Measurements from ENCODE around the gene TUBB. TPM values are rescaled to one million over a fixed set of nuclear protein-coding genes. Genes with fewer than 3 reads are reported as not detected.

Gene TUBB
- total and polyA plus RNA-seq, 9 of the 15 experiments (the other 6 are each of a cell fraction or from before 2014, with no cell fraction given) = 971 to 2,870 (median 1,478) TPM

DNA sequence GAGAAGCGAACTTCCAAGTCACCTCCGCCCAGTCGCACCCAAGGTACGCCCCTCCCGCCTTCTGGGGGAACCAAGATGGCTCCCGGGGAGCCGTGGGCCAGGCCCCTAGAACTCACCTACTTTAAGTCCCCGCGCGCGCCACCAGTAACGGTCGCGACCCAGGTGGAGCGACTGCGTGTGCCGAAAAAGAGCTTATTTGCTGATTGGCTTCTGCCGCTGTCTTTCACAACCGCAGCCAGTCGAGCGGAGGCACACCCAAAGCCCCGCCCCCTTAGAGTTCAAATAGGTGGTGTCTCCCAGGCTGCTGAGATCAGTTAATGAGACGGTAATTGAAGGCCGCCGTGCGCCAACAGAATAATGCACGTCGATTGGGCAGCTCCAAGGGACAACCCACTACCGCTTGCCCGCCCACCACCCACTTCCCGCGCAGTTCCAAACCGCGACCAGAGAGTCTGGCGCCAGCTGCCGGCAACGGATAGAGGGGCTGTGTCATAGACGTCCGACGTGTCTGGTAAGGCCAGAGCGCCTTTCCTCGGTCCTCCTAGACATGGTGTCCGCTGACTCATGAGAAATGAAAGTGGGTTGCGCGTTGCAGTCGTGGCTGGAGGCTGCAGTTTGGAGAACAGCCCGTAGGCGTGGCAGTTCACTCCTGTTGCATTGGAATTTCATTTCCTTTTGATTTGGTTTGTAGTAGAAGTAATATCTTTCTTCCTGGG is 2.9 kb upstream of the TUBB start, which contains the start of gene MDC1 (continued):
- TF ChIP-seq, protein P1, sequence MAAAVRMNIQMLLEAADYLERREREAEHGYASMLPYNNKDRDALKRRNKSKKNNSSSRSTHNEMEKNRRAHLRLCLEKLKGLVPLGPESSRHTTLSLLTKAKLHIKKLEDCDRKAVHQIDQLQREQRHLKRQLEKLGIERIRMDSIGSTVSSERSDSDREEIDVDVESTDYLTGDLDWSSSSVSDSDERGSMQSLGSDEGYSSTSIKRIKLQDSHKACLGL (CRISPR knock-in tag; IDR thresholded peaks at IDR 0.05; ENCODE audit: borderline replicate concordance, poor library complexity, severe bottlenecking) = peak; percentile 37
- TF ChIP-seq RUNX1 (IDR thresholded peaks at IDR 0.05; ENCODE audit: low read depth) (no peak; the same call in 1 of the 2 replicates), SLC30A9 (CRISPR knock-in tag; IDR thresholded peaks at IDR 0.05) (no peak), EWSR1 (IDR thresholded peaks at IDR 0.05; ENCODE audit: borderline replicate concordance, low read depth, partially characterized antibody) (no peak), CXXC5 (CRISPR knock-in tag; IDR thresholded peaks at IDR 0.05) (peak; percentile 98), HOXB6 (CRISPR knock-in tag; IDR thresholded peaks at IDR 0.05; ENCODE audit: borderline replicate concordance) (no peak), IRF2 (CRISPR knock-in tag; IDR thresholded peaks at IDR 0.05) (no peak), HNRNPH1 (optimal IDR thresholded peaks at IDR 0.05; ENCODE audit: low read depth, low read length) (no peak), KLF13 (tag; IDR thresholded peaks at IDR 0.05; ENCODE audit: borderline replicate concordance, low read depth) (peak; percentile 58; the same call in 1 of the 2 replicates), CHCHD3 (CRISPR knock-in tag; IDR thresholded peaks at IDR 0.05) (peak; percentile 87; the same call in 1 of the 2 replicates), EGR1 (conservative IDR thresholded peaks at IDR 0.05) (peak; percentile 94), ZNF224 (CRISPR knock-in tag; IDR thresholded peaks at IDR 0.05) (no peak), ZNF589 (CRISPR knock-in tag; IDR thresholded peaks at IDR 0.05; ENCODE audit: low read depth) (no peak), RBM34 (IDR thresholded peaks at IDR 0.05; ENCODE audit: borderline replicate concordance, insufficient read depth, low read length) (no peak), ZNF707 (CRISPR knock-in tag; conservative IDR thresholded peaks at IDR 0.05) (no peak; the same call in 1 of the 2 replicates), PPARD (CRISPR knock-in tag; IDR thresholded peaks at IDR 0.05) (no peak), ZFP1 (CRISPR knock-in tag; IDR thresholded peaks at IDR 0.05) (no peak), ZNF253 (CRISPR knock-in tag; conservative IDR thresholded peaks at IDR 0.05) (no peak)
- TF ChIP-seq, protein P2, sequence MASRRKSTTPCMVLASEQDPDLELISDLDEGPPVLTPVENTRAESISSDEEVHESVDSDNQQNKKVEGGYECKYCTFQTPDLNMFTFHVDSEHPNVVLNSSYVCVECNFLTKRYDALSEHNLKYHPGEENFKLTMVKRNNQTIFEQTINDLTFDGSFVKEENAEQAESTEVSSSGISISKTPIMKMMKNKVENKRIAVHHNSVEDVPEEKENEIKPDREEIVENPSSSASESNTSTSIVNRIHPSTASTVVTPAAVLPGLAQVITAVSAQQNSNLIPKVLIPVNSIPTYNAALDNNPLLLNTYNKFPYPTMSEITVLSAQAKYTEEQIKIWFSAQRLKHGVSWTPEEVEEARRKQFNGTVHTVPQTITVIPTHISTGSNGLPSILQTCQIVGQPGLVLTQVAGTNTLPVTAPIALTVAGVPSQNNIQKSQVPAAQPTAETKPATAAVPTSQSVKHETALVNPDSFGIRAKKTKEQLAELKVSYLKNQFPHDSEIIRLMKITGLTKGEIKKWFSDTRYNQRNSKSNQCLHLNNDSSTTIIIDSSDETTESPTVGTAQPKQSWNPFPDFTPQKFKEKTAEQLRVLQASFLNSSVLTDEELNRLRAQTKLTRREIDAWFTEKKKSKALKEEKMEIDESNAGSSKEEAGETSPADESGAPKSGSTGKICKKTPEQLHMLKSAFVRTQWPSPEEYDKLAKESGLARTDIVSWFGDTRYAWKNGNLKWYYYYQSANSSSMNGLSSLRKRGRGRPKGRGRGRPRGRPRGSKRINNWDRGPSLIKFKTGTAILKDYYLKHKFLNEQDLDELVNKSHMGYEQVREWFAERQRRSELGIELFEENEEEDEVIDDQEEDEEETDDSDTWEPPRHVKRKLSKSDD (conservative IDR thresholded peaks at IDR 0.05; ENCODE audit: low read length) = peak; percentile 92
- TF ChIP-seq, protein P3, sequence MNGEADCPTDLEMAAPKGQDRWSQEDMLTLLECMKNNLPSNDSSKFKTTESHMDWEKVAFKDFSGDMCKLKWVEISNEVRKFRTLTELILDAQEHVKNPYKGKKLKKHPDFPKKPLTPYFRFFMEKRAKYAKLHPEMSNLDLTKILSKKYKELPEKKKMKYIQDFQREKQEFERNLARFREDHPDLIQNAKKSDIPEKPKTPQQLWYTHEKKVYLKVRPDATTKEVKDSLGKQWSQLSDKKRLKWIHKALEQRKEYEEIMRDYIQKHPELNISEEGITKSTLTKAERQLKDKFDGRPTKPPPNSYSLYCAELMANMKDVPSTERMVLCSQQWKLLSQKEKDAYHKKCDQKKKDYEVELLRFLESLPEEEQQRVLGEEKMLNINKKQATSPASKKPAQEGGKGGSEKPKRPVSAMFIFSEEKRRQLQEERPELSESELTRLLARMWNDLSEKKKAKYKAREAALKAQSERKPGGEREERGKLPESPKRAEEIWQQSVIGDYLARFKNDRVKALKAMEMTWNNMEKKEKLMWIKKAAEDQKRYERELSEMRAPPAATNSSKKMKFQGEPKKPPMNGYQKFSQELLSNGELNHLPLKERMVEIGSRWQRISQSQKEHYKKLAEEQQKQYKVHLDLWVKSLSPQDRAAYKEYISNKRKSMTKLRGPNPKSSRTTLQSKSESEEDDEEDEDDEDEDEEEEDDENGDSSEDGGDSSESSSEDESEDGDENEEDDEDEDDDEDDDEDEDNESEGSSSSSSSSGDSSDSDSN (IDR thresholded peaks at IDR 0.05; ENCODE audit: borderline replicate concordance in 1 of 2, low read depth in 2 of 2, low read length in 2 of 2) = no peak
- TF ChIP-seq, protein P4, sequence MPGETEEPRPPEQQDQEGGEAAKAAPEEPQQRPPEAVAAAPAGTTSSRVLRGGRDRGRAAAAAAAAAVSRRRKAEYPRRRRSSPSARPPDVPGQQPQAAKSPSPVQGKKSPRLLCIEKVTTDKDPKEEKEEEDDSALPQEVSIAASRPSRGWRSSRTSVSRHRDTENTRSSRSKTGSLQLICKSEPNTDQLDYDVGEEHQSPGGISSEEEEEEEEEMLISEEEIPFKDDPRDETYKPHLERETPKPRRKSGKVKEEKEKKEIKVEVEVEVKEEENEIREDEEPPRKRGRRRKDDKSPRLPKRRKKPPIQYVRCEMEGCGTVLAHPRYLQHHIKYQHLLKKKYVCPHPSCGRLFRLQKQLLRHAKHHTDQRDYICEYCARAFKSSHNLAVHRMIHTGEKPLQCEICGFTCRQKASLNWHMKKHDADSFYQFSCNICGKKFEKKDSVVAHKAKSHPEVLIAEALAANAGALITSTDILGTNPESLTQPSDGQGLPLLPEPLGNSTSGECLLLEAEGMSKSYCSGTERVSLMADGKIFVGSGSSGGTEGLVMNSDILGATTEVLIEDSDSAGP (CRISPR knock-in tag; IDR thresholded peaks at IDR 0.05) = no peak

All from K562 (cell line).